CD14-positive monocyte (primary cell): ENCODE results near the gene DMC1. TPM values are rescaled to one million over a fixed set of nuclear protein-coding genes. Genes with fewer than 3 reads are reported as not detected.

Experiments used
- DNase-seq, 3 donors: peaks; one replicate each; pipeline ENCODE4 v3.0.0-alpha.2; 2011 to 2022
- H2AFZ ChIP-seq: 2 replicates; pipeline ENCODE4 v1.6.0; 2012; ENCODE audit warnings: mild to moderate bottlenecking, low read depth, low read length, inconsistent platforms; ENCODE audit not compliant: insufficient read depth, poor library complexity, severe bottlenecking
- H3K27ac ChIP-seq, 2 donors: 1 replicate in 1 of 2; 2 replicates in 1 of 2; pipeline ENCODE4 v1.5.1; 2012 to 2013; ENCODE audit warnings: low read length in 2 of 2, control low read depth in 1 of 2, inconsistent platforms in 1 of 2, low read depth in 1 of 2, mild to moderate bottlenecking in 1 of 2
- H3K27me3 ChIP-seq, 2 donors: one replicate each; pipeline versions ENCODE4 v1.6.0 to v1.6.1; 2011 to 2013; ENCODE audit warnings: low read length in 2 of 2; ENCODE audit not compliant: control insufficient read depth in 2 of 2, insufficient read depth in 2 of 2
- H3K36me3 ChIP-seq, 2 donors: replicated peaks in 1 of 2; 1 replicate in 1 of 2; 2 replicates in 1 of 2; pipeline versions ENCODE4 v1.5.1 to v1.6.1; 2012 to 2013; ENCODE audit warnings: low read length in 2 of 2, control low read depth in 1 of 2, inconsistent platforms in 1 of 2, mild to moderate bottlenecking in 1 of 2; ENCODE audit not compliant: insufficient read depth in 2 of 2, control insufficient read depth in 1 of 2
- H3K4me1 ChIP-seq, 2 donors: 1 replicate in 1 of 2; 2 replicates in 1 of 2; pipeline versions ENCODE4 v1.5.1 to v1.6.1; 2012 to 2013; ENCODE audit warnings: low read length in 2 of 2, control low read depth in 1 of 2, inconsistent platforms in 1 of 2, mild to moderate bottlenecking in 1 of 2, moderate library complexity in 1 of 2; ENCODE audit not compliant: insufficient read depth in 2 of 2, control insufficient read depth in 1 of 2
- H3K4me2 ChIP-seq: replicated peaks from 2 replicates; pipeline ENCODE3; 2012; ENCODE audit warnings: low read length, moderate library complexity, mild to moderate bottlenecking; ENCODE audit not compliant: poor library complexity, severe bottlenecking; ENCODE audit errors: extremely low read depth
- H3K4me3 ChIP-seq, 3 experiments: fragments of 200-600 bp in 1 of 3; sonication (generic) in 1 of 3; replicated peaks in 1 of 3; 1 replicate in 2 of 3; 2 replicates in 1 of 3; pipeline ENCODE4 v1.5.1; 2011 to 2013; ENCODE audit warnings: low read length in 3 of 3, mild to moderate bottlenecking in 3 of 3, control low read depth in 2 of 3, low read depth in 2 of 3, inconsistent platforms in 1 of 3, moderate library complexity in 1 of 3
- H3K79me2 ChIP-seq: 2 replicates; pipeline ENCODE4 v1.6.0; 2012; ENCODE audit warnings: mild to moderate bottlenecking, control low read depth, inconsistent platforms, low read length, moderate library complexity; ENCODE audit not compliant: insufficient read depth
- H3K9ac ChIP-seq: 2 replicates; pipeline ENCODE4 v1.6.0; 2017; ENCODE audit warnings: low read length, mild to moderate bottlenecking; ENCODE audit not compliant: insufficient read depth, poor library complexity, severe bottlenecking
- H3K9me3 ChIP-seq, 2 donors: replicated peaks in 1 of 2; 1 replicate in 1 of 2; 2 replicates in 1 of 2; pipeline versions ENCODE4 v1.5.1 to v1.6.1; 2012 to 2013; ENCODE audit warnings: low read length in 2 of 2, control low read depth in 1 of 2; ENCODE audit not compliant: control insufficient read depth in 1 of 2, insufficient read depth in 1 of 2
- H4K20me1 ChIP-seq: 2 replicates; pipeline ENCODE4 v1.6.0; 2012; ENCODE audit warnings: mild to moderate bottlenecking, low read length, control low read depth, moderate library complexity; ENCODE audit not compliant: insufficient read depth
- H3K27ac Mint-ChIP-seq, 7 donors: one replicate each; pipeline ENCODE4 v1.8.0; 2020; ENCODE audit warnings: mild to moderate bottlenecking in 7 of 7, mixed read lengths in 7 of 7, moderate library complexity in 6 of 7, inconsistent platforms in 2 of 7
- H3K27me3 Mint-ChIP-seq, 3 donors: one replicate each; pipeline ENCODE4 v1.8.0; 2021 to 2022; ENCODE audit warnings: low read depth in 3 of 3, mild to moderate bottlenecking in 3 of 3, mixed read lengths in 3 of 3, moderate library complexity in 3 of 3, inconsistent platforms in 1 of 3
- H3K36me3 Mint-ChIP-seq, 2 donors: one replicate each; pipeline ENCODE4 v1.8.0; 2020; ENCODE audit warnings: mixed read lengths in 2 of 2, inconsistent platforms in 1 of 2, mild to moderate bottlenecking in 1 of 2
- H3K4me1 Mint-ChIP-seq: one replicate; pipeline ENCODE4 v1.8.0; 2020; ENCODE audit warnings: mild to moderate bottlenecking, mixed read lengths
- H3K4me3 Mint-ChIP-seq, 2 donors: one replicate each; pipeline ENCODE4 v1.8.0; 2020; ENCODE audit warnings: mild to moderate bottlenecking in 2 of 2, mixed read lengths in 2 of 2, moderate library complexity in 1 of 2
- H3K9me3 Mint-ChIP-seq, 7 donors: one replicate each; pipeline ENCODE4 v1.8.0; 2020 to 2022; ENCODE audit warnings: mixed read lengths in 7 of 7, mild to moderate bottlenecking in 6 of 7, moderate library complexity in 6 of 7, inconsistent platforms in 2 of 7
- WGBS: methylation state at CpG from one replicate; pipeline ENCODE4 v1.1.5; 2013; ENCODE audit warnings: missing lambda C conversion rate; ENCODE audit not compliant: insufficient coverage; 5-methylcytosine and 5-hydroxymethylcytosine counted together
- intact Hi-C, 2 donors: fragments of 100-400 bp; cut with micrococcal nuclease; formaldehyde crosslinking; loops; one replicate each; pipeline versions ENCODE4 v1.15.0 to v1.15.1; 2023
- polyA plus RNA-seq, 3 donors: library from polyadenylated mRNA; depleted of rRNA in 1 of 3; unstranded in 2 of 3; stranded (reverse) in 1 of 3; fragments of 300-500 nt in 2 of 3; fragments of >200 nt in 1 of 3; fragmentation: Illumina TruSeq in 2 of 3; gene quantifications; 1 replicate in 2 of 3; 2 replicates in 1 of 3; pipeline ENCODE4 v1.2.3, GENCODE V29; 2012 to 2021
- TF ChIP-seq, protein P1 (sequence below): fragments of 200-600 bp; IDR thresholded peaks from one replicate; pipeline ENCODE4 v1.8.0; 2022; ENCODE audit warnings: antibody characterized with exemption, mild to moderate bottlenecking

The DMC1 gene
- polyA plus RNA-seq, 3 donors = not detected

DNA sequence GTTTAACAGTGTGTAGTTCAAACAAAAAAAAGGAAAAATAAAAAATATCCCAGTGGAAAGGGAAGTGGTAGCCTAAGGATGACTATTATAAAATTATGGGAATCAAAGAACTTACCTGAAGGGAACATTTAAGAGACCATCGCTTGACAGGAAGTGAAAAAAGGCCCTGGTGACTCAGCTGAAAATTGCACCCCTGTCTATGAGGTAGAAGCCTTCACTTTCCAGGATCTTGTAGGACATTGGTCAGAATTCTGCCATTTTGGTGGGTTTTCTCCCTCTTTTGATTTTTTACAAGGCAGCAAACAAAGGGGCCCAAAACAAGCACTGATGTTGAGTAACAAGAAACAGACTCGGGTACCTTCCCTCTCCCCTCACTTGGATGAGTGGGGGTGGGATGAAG lies 79.5 kb downstream of the DMC1 start:
- Histone ChIP-seq H3K27me3 (no peaks in the 10 kb centered on the region), H3K4me3 (no peak overlapping the region), H3K27ac (peak overlapping the region in 1 of 2 donors; percentile 34), H3K9ac (no peak overlapping the region), H2AFZ (no peak overlapping the region), H3K79me2 (peaks cover 39% of the 10 kb centered on the region), H4K20me1 (peaks cover 100% of the 10 kb centered on the region), H3K4me1 (no peaks in the 10 kb centered on the region), H3K9me3 (no peaks in the 10 kb centered on the region), H3K36me3 (peaks cover 94 to 100% of the 10 kb centered on the region in 2 donors), H3K4me2 (no peak overlapping the region)
- H3K36me3 Mint-ChIP-seq = peaks cover 85 to 97% of the 10 kb centered on the region in 2 donors
- TF ChIP-seq, protein P1, sequence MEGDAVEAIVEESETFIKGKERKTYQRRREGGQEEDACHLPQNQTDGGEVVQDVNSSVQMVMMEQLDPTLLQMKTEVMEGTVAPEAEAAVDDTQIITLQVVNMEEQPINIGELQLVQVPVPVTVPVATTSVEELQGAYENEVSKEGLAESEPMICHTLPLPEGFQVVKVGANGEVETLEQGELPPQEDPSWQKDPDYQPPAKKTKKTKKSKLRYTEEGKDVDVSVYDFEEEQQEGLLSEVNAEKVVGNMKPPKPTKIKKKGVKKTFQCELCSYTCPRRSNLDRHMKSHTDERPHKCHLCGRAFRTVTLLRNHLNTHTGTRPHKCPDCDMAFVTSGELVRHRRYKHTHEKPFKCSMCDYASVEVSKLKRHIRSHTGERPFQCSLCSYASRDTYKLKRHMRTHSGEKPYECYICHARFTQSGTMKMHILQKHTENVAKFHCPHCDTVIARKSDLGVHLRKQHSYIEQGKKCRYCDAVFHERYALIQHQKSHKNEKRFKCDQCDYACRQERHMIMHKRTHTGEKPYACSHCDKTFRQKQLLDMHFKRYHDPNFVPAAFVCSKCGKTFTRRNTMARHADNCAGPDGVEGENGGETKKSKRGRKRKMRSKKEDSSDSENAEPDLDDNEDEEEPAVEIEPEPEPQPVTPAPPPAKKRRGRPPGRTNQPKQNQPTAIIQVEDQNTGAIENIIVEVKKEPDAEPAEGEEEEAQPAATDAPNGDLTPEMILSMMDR = no peak
- peak overlapping the region in 5 of 7 donors; percentile 2 to 65 (median 13) for H3K27ac Mint-ChIP-seq
- no peak overlapping the region for H3K4me3 Mint-ChIP-seq
- intact Hi-C loops = no loop called here
- H3K4me1 Mint-ChIP-seq = no peaks in the 10 kb centered on the region
- no peak for DNase-seq
- no peaks in the 10 kb centered on the region for H3K27me3 Mint-ChIP-seq
- no peaks in the 10 kb centered on the region for H3K9me3 Mint-ChIP-seq
- no CpG with 5 or more reads among the region's 2 CpGs for WGBS

DNA sequence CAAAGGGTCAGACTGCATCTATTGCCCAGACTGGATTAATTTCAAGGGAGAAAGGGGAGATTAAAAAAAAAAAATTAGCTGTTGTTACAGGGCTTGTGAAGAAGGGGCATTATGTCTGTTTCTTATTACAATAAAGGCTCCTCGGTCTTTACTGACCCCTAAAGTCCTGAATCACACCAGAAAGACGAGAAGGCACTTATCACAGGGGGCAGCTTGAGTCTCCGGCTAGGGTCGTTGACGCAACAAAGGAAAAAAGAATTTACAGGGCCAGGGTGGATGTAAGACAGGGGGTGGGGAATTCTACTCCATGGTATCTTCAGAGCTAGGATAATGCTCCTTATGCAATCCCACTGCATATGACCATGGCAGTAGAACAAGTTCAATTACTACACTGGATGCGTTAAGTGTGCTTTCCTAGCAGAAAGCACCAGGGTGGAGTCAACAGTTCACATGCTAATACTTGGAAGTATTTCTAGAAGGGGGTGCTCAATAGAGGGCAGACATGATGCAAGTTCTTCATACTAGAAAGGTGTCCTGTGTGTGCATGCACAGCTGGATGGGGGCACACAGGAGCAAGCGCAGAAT lies 80.3 kb downstream of the DMC1 start:
- H3K4me3 Mint-ChIP-seq = no peak overlapping the region
- H3K36me3 Mint-ChIP-seq = peaks cover 86 to 96% of the 10 kb centered on the region in 2 donors
- TF ChIP-seq, protein P1 = no peak
- H3K4me1 Mint-ChIP-seq = no peaks in the 10 kb centered on the region
- H3K9ac ChIP-seq = no peak overlapping the region
- H3K4me3 ChIP-seq = no peak overlapping the region
- no peak for DNase-seq
- H3K27me3 ChIP-seq = no peaks in the 10 kb centered on the region
- H3K4me2 ChIP-seq = no peak overlapping the region
- no peaks in the 10 kb centered on the region for H3K4me1 ChIP-seq
- H3K27ac Mint-ChIP-seq = peak overlapping the region in 1 of 7 donors; percentile 55
- H2AFZ ChIP-seq = no peak overlapping the region
- WGBS = 100% methylated on average over 1 of the region's 7 CpGs
- peak overlapping the region in 1 of 2 donors; percentile 34 for H3K27ac ChIP-seq
- no peaks in the 10 kb centered on the region for H3K9me3 Mint-ChIP-seq
- H3K36me3 ChIP-seq = peaks cover 95 to 98% of the 10 kb centered on the region in 2 donors
- H3K79me2 ChIP-seq = peaks cover 32% of the 10 kb centered on the region
- no peaks in the 10 kb centered on the region for H3K27me3 Mint-ChIP-seq
- intact Hi-C loops = no loop called here
- no peaks in the 10 kb centered on the region for H3K9me3 ChIP-seq
- H4K20me1 ChIP-seq = peaks cover 99% of the 10 kb centered on the region
